GM18507 (cell line): ENCODE measurements around the gene PRDM7.
"Not testable (repeated sequence)": the region's sequence is repeated elsewhere in the genome, so short reads cannot be mapped to it uniquely, and the experiment has no call there.

Experiments
- DNase-seq: peaks from one replicate; pipeline ENCODE4 v3.0.0; 2011; ENCODE audit warnings: low read depth; ENCODE audit not compliant: insufficient read length; ENCODE audit errors: extremely low spot score
- FAIRE-seq: peaks from 2 replicates; lab custom pipeline; 2011; peaks lifted over from hg19 to GRCh38; lab: Jason Lieb, UNC

The PRDM7 gene

DNA sequence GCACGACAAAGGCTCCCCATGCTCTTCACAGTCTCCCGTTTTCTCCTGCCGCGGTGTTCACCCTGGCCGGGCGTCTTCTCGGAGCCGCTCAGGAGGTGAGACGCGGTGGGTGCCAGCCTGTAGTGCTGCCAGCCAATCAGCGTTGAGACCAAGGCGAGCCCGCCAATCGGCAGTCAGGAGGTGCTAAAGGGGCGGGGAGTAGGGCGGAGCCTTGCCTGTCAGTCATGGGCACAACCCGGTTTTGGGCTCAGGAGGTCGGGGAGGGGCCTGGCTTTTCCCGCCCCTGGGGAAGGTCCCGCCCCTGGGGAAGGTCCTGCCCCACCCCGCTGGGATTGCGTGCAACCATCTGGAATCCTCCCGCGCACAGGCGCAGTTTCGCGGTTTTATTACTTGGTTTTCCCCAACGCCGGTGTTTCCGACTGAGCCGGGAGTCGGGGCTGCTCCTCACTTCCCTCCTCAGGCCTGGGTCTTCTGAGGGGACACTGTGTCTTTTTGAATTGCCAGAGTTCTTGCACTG, at the start of gene PRDM7:
Gene PRDM7 (minus strand): TSS at position 92 of the 517 bp plus-strand sequence. CDS start 1,421 bp downstream, outside the sequence.
- DNase-seq (peak; percentile 87), FAIRE-seq (peak; percentile 89)

GRCh38 chr16:90121846-90122245, 44.7 kb upstream of the PRDM7 start:
- DNase-seq, FAIRE-seq: not testable (repeated sequence)

DNA sequence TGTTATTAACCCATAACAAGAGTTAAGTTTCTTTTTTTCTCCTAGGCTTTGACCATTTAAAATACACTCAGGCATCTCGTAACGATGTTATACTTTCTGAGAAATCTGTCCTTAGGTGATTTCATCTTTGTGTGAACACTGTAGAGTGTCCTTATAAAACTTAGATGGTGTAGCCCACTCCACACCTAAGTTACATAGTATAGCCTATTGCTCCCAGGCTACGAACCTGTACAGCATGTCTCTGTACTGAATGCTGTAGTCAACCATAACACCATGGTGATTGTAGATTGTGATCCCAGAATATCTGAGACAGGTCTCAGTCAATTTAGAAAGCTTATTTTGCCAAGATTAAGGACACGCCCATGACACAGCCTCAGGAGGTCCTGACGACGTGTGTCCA, 30.5 kb upstream of the PRDM7 start:
- DNase-seq, FAIRE-seq: not testable (repeated sequence)

GRCh38 chr16:90107060-90107459, 29.9 kb upstream of the PRDM7 start:
- not testable (repeated sequence) for DNase-seq, FAIRE-seq

GRCh38 chr16:90106271-90106670, 29.1 kb upstream of the PRDM7 start:
- DNase-seq, FAIRE-seq: not testable (repeated sequence)

DNA sequence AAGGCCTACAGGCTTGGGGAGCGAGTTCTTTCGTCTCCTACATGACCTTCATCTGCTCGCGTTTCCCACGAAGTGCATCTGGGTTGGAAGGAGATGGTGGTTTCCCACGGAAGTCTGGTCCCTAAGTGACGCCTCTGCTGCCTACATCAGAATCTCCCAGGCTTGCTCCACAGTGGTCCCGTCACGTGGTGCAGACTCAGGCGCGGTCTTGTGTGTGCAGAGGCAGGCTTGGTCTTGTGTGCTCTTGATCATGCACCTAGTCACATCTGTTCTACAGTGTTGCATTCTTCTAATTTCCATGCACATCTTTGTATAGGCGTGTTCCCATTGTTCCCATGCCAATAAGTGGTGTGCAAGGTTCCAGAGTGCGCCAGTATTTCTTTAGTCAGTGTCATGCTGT, 27.6 kb upstream of the PRDM7 start:
- FAIRE-seq, DNase-seq: not testable (repeated sequence)

- DNase-seq, FAIRE-seq: not testable (repeated sequence)
Measured at GRCh38 chr16:90102086-90102884, 25.2 kb upstream of the PRDM7 start.

DNA sequence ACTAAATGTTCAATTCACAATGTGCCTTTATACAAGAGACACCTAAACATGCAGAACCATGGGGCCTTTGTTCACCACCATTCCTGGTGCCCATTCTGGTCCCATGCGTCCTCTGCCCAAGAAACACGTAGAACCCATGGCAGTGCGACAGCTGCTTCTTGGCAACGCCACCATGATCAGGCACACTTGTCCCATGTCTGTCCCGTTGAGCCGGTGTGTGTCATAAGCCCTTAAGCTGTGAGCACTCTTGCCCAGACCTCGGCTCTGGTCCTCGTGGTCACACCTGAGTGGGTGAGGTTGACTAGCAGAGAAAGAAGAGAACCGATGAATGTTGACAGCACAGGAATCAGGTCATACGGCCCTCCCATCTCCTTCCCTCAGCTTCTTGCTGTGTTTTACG, 24.2 kb upstream of the PRDM7 start:
- DNase-seq, FAIRE-seq: not testable (repeated sequence)

GRCh38 chr16:90100790-90101189, 23.7 kb upstream of the PRDM7 start:
- FAIRE-seq, DNase-seq: not testable (repeated sequence)

- FAIRE-seq, DNase-seq: not testable (repeated sequence)
Measured at GRCh38 chr16:90100229-90100628, 23.1 kb upstream of the PRDM7 start.

DNA sequence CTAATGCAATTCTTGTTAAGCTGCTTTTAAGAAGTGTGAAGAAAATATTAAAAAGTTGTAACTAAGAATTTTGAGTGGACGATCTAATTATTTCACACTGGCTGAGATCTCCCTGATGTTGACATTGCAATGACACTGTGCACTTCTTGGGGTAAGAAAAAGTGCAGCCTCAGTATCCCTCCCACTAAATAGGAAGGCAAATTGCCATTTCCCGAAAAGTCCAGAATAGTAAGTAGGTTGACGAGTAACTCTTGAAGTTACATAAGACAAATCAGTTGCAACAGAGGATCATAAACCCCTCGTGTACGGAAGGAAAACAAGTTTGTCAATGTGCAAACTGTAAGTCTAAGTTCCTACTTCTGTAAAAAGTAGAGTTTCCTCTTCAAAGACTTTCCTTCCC, 21.8 kb upstream of the PRDM7 start:
- not testable (repeated sequence) for FAIRE-seq, DNase-seq

- DNase-seq, FAIRE-seq: not testable (repeated sequence)
Measured at GRCh38 chr16:90097010-90097684, 20.0 kb upstream of the PRDM7 start.

- not testable (repeated sequence) for FAIRE-seq, DNase-seq
Measured at GRCh38 chr16:90094791-90095190, 17.7 kb upstream of the PRDM7 start.

DNA sequence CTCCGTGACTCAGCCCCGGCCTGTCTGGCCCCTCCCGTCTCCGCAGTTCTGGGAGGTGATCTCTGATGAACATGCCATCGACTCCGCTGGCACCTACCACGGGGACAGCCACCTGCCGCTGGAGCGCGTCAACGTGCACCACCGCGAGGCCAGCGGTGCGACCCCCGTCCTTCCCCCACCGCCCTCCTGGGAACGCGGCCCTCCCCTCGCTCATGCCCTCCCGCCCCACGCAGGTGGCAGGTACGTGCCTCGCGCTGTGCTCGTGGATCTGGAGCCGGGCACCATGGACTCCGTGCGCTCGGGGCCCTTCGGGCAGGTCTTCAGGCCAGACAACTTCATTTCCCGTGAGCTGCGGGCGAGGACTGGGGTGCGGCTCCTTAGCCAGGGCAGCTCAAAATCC, 17.2 kb upstream of the PRDM7 start:
- not testable (repeated sequence) for FAIRE-seq, DNase-seq

- FAIRE-seq, DNase-seq: not testable (repeated sequence)
Measured at GRCh38 chr16:90093799-90094198, 16.7 kb upstream of the PRDM7 start.

GRCh38 chr16:90092781-90093180, 15.7 kb upstream of the PRDM7 start:
- DNase-seq, FAIRE-seq: not testable (repeated sequence)

GRCh38 chr16:90084215-90084950, 7.3 kb upstream of the PRDM7 start:
- FAIRE-seq (no peak), DNase-seq (no peak)

GRCh38 chr16:90083139-90083538, 6.0 kb upstream of the PRDM7 start:
- no peak for FAIRE-seq
- DNase-seq, result no peak

- no peak for DNase-seq
- no peak for FAIRE-seq
Measured at GRCh38 chr16:90081606-90081970, 4.5 kb upstream of the PRDM7 start.

DNA sequence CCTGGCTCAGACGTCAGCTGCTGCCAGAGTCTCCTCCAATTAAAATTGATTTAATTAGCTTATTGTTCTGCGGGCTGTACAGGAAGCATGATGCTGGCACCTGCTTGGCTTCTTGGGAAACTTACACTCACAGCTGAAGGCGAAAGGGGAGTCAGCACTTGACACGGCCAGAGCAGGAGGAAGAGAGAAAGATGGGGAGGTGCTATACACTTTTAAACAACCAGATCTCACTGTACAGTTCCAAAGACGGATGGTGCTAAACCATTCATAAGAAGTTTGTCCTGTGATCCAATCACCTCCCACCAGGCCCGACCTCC, 1.4 kb upstream of the PRDM7 start:
- FAIRE-seq (no peak), DNase-seq (no peak)
